Bronchial epithelial cell (primary cell): ENCODE measurements around the gene SDF2. TPM values are rescaled to one million over a fixed set of nuclear protein-coding genes. Genes with fewer than 3 reads are reported as not detected.

Experiments used
- DNase-seq: peaks from one replicate; pipeline ENCODE4 v3.0.0-alpha.2; 2010; ENCODE audit warnings: low read depth
- FAIRE-seq: peaks from 2 replicates; lab custom pipeline; 2011; peaks lifted over from hg19 to GRCh38; lab: Jason Lieb, UNC
- H3K27me3 ChIP-seq: 2 replicates; pipeline ENCODE4 v1.5.1; 2011; ENCODE audit warnings: low read length; ENCODE audit not compliant: control insufficient read depth, insufficient read depth
- H3K36me3 ChIP-seq: 2 replicates; pipeline ENCODE4 v1.5.1; 2011; ENCODE audit warnings: low read length; ENCODE audit not compliant: control insufficient read depth, insufficient read depth
- H3K4me3 ChIP-seq: 2 replicates; pipeline ENCODE4 v1.5.1; 2011; ENCODE audit warnings: mild to moderate bottlenecking, low read depth, low read length, control low read depth
- CTCF ChIP-seq: IDR thresholded peaks from 2 replicates; pipeline ENCODE4 v1.5.1; 2011; ENCODE audit warnings: mild to moderate bottlenecking, moderate library complexity, low read length, control low read depth, inconsistent platforms; ENCODE audit not compliant: insufficient read depth, severe bottlenecking
- total RNA-seq: library from RNA; depleted of rRNA; stranded (reverse); fragments of >200 nt; gene quantifications from 2 replicates; pipeline ENCODE4 v1.2.1, GENCODE V29; 2014

Gene SDF2
- total RNA-seq, 1 donor from 2014 or later, result 50.8 TPM

DNA sequence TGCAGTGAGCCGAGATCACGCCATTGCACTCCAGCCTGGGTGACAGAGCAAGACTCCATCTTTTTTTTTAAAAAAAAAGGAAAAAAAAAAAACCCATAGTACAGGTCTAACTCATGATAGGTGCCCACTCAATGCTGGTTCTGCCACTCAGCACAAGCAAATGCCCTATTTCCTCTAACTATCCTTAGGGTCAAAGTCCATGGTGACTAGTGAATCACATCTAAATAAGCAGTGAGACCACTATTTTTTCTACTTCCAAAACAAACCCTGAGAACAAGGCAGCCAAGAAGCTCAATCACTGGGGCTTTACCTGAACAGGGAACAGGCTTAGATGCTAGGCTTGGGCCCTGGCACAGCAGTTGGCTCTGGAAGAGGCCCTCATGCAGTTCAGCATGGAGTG is 20.1 kb downstream of the SDF2 start:
- H3K4me3 ChIP-seq, result no peak overlapping the region
- no peaks in the 10 kb centered on the region for H3K27me3 ChIP-seq
- TF ChIP-seq CTCF, result no peak
- H3K36me3 ChIP-seq, result peaks cover 39% of the 10 kb centered on the region
- no peak for DNase-seq
- no peak for FAIRE-seq

DNA sequence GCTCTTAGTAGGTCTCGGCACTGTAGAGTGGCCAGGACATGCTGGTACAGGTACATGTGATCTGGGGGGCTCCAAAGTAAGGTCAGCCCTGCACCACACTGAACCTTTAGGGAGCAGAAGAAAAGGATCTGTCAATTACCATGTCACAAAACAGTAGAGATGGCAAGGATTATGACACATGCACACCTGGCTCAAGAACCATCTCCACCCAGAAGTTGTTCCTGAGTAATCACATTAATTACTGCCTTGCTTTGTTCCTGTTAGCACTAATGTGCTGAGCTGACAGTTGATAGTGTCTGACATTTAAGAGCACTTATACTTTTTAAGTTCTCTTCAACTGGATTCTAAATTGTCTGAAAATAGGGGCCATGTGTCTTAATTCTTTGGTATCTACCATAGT is 26.2 kb downstream of the SDF2 start:
- peaks cover 58% of the 10 kb centered on the region for H3K36me3 ChIP-seq
- no peak for FAIRE-seq
- no peak for DNase-seq
- no peaks in the 10 kb centered on the region for H3K27me3 ChIP-seq
- H3K4me3 ChIP-seq, result no peak overlapping the region
- no peak for TF ChIP-seq CTCF

DNA sequence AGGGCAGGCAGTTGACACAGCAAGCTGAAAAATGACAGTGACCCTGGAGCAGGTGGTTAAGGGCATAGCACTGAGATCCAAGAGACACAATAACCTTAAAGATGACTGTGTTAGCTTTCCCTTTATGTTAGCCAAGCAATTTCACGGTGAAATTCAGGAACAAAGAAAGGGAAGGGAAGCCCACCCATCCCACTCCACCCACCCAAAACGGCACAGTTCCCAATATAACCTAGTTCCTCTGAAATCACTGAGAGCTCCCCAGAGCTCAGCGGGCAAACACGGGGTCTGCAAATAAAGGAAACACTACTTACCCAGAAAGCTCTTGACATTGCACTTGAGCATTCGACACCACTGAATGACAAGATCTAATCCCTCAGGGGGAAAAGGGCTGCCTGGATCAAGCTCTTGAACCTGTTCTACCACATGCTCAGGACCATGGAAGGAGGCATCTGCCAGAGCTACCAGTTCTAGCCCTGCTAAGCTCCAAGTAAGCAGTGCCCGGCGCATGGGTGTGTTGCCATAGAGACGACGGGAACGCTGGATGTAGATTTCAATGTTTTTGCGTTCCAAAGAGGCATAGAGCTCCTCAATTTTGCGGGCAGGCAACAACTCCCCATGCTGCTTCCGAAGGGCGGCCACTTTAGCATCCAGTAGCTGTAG is 27.4 kb downstream of the SDF2 start:
- no peak for FAIRE-seq
- DNase-seq, result no peak
- Histone ChIP-seq H3K36me3 (peaks cover 53% of the 10 kb centered on the region), H3K4me3 (no peak overlapping the region), H3K27me3 (no peaks in the 10 kb centered on the region)
- no peak for TF ChIP-seq CTCF

DNA sequence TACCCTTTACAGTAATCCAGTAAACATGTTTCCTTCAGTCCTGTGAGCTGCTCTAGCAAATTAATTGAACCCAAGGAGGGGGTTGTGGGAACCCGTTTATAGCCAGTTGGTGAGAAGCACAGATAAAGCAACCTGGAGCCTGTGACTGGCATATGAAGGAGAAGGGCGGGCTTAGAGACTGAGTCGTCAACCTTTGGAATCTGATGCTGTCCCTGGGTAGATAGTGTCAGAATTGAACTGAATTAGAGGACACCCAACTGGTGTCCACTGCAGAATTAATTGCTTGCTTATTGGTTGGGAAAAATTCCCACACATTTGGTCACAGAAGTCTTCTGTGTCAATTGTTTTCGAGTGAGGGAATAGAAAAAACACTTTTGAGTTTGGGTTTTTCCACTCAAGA is 34.9 kb downstream of the SDF2 start:
- H3K27me3 ChIP-seq, result no peaks in the 10 kb centered on the region
- no peak for FAIRE-seq
- H3K36me3 ChIP-seq, result peaks cover 19% of the 10 kb centered on the region

DNA sequence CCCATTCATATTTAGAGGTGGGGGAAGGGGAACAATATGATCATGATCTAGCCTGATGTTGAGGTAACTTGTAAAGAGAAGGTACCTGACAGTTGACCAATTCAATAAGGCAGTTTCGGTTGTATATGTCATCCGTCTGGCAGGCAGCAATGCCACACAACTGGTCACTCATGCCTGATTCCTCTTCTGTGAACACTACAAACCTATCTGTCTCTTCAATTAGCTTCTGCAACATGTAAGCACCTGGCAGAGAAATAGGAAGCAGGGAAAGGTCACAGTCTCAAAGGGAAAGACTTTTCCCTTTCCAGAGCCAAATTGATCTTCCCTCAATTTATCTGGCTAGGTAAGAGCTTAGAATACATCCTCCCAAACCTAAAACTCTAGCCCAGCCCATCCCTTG is 37.6 kb downstream of the SDF2 start:
- Histone ChIP-seq H3K36me3 (peaks cover 24% of the 10 kb centered on the region), H3K27me3 (no peaks in the 10 kb centered on the region), H3K4me3 (no peak overlapping the region)
- FAIRE-seq (no peak), DNase-seq (no peak)
- no peak for TF ChIP-seq CTCF

More for the DNA sequence above, 34.9 kb downstream of the SDF2 start:
- H3K4me3 ChIP-seq, result no peak overlapping the region
- TF ChIP-seq CTCF, result no peak
- DNase-seq, result no peak

- FAIRE-seq (no peak), DNase-seq (no peak)
- Histone ChIP-seq H3K36me3 (peaks cover 26% of the 10 kb centered on the region), H3K27me3 (no peaks in the 10 kb centered on the region), H3K4me3 (no peak overlapping the region)
- TF ChIP-seq CTCF, result no peak
Measured at GRCh38 chr17:28623696-28624095, 38.0 kb downstream of the SDF2 start.
